ENCODE results near the gene TNFAIP3.

Gene TNFAIP3

GRCh38 chr6:137850816-137851602, 16.1 kb upstream of the TNFAIP3 start:
- Histone ChIP-seq H3K4me3 (ENCODE audit: insufficient read length, low read depth) (no peak overlapping the region), H3K27me3 (ENCODE audit: insufficient read depth, insufficient read length) (no peaks in the 10 kb centered on the region), H3K9ac (ENCODE audit: insufficient read length, low read depth) (no peak overlapping the region), H3K36me3 (ENCODE audit: insufficient read depth, insufficient read length, low read length) (no peaks in the 10 kb centered on the region), H3K9me3 (ENCODE audit: insufficient read depth, low read length) (0 out of 2 replicates have a peak, but pooled peaks cover under 1% of the 10 kb centered on the region), H3K4me1 (ENCODE audit: insufficient read depth, insufficient read length) (no peaks in the 10 kb centered on the region)
- TF ChIP-seq ZNF274 (IDR thresholded peaks at IDR 0.05; ENCODE audit: low read depth, low read length) = no peak
- TF ChIP-seq YY1 (IDR thresholded peaks at IDR 0.05; ENCODE audit: insufficient read depth, insufficient read length) = no peak
- TF ChIP-seq SUZ12 (IDR thresholded peaks at IDR 0.05; ENCODE audit: extremely low read depth, insufficient read depth, insufficient read length) = no peak
- no peak for DNase-seq (ENCODE audit: low read depth, low spot score)

DNA sequence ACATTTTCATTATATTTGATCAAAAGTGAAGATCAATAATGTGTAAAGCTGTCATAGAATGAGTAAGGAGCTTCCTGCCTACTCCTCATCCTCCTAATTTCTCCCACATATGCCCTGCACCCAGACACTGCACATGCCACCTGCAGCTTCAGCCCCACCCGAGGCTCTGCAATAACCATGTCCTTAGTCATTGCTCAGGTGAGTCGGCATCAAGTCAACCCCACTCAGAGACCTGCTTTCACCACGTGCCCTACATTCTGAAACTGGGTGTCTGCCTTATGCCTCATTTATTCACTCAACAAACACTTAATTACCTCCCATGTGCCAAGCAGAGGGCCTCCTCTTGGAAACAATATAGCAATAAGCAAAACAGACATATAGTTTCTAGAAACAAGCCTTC, 15.4 kb upstream of the TNFAIP3 start:
- TF ChIP-seq YY1 (IDR thresholded peaks at IDR 0.05; ENCODE audit: insufficient read depth, insufficient read length) (no peak), ZNF274 (IDR thresholded peaks at IDR 0.05; ENCODE audit: low read depth, low read length) (no peak), SUZ12 (IDR thresholded peaks at IDR 0.05; ENCODE audit: extremely low read depth, insufficient read depth, insufficient read length) (no peak)
- Histone ChIP-seq H3K9ac (ENCODE audit: insufficient read length, low read depth) (no peak overlapping the region), H3K4me1 (ENCODE audit: insufficient read depth, insufficient read length) (no peaks in the 10 kb centered on the region), H3K36me3 (ENCODE audit: insufficient read depth, insufficient read length, low read length) (no peaks in the 10 kb centered on the region), H3K9me3 (ENCODE audit: insufficient read depth, low read length) (no peaks in the 10 kb centered on the region), H3K27me3 (ENCODE audit: insufficient read depth, insufficient read length) (no peaks in the 10 kb centered on the region), H3K4me3 (ENCODE audit: insufficient read length, low read depth) (no peak overlapping the region)
- DNase-seq (ENCODE audit: low read depth, low spot score) = no peak

- H3K9ac ChIP-seq (ENCODE audit: insufficient read length, low read depth) = no peak overlapping the region
- TF ChIP-seq ZNF274 (IDR thresholded peaks at IDR 0.05; ENCODE audit: low read depth, low read length) (no peak), SUZ12 (IDR thresholded peaks at IDR 0.05; ENCODE audit: extremely low read depth, insufficient read depth, insufficient read length) (no peak), YY1 (IDR thresholded peaks at IDR 0.05; ENCODE audit: insufficient read depth, insufficient read length) (no peak)
These were observed 14.7 kb upstream of the TNFAIP3 start for GRCh38 chr6:137852346-137852745.

DNA sequence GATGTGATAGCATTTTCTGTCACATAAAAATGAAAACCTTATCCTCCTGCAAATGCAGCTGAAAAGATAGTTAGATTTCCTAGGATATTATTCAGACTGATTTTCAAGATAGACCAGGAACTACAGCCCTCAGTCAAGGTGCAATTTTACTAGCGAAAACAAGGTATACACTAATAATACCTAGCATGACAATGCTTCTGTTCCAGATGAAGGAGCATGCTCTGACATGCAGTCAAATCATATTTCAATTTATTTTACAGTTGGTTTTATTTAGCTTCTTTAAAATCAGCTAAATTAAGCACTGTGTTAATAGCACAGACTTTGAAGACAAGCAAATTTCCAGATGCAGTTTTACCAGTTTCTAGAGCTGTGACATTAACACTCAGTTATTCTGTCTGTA, 14.2 kb upstream of the TNFAIP3 start:
- Histone ChIP-seq H3K9ac (ENCODE audit: insufficient read length, low read depth) (no peak overlapping the region), H3K36me3 (ENCODE audit: insufficient read depth, insufficient read length, low read length) (no peaks in the 10 kb centered on the region), H3K9me3 (ENCODE audit: insufficient read depth, low read length) (no peaks in the 10 kb centered on the region), H3K4me1 (ENCODE audit: insufficient read depth, insufficient read length) (no peaks in the 10 kb centered on the region), H3K4me3 (ENCODE audit: insufficient read length, low read depth) (no peak overlapping the region), H3K27me3 (ENCODE audit: insufficient read depth, insufficient read length) (no peaks in the 10 kb centered on the region)
- TF ChIP-seq YY1 (IDR thresholded peaks at IDR 0.05; ENCODE audit: insufficient read depth, insufficient read length) (no peak), SUZ12 (IDR thresholded peaks at IDR 0.05; ENCODE audit: extremely low read depth, insufficient read depth, insufficient read length) (no peak), ZNF274 (IDR thresholded peaks at IDR 0.05; ENCODE audit: low read depth, low read length) (no peak)
- DNase-seq (ENCODE audit: low read depth, low spot score) = no peak

More at GRCh38 chr6:137852346-137852745, 14.7 kb upstream of the TNFAIP3 start:
- no peak for DNase-seq (ENCODE audit: low read depth, low spot score)
- no peaks in the 10 kb centered on the region for H3K9me3 ChIP-seq (ENCODE audit: insufficient read depth, low read length)
- no peak overlapping the region for H3K4me3 ChIP-seq (ENCODE audit: insufficient read length, low read depth)
- no peaks in the 10 kb centered on the region for H3K27me3 ChIP-seq (ENCODE audit: insufficient read depth, insufficient read length)
- H3K36me3 ChIP-seq (ENCODE audit: insufficient read depth, insufficient read length, low read length) = no peaks in the 10 kb centered on the region
- no peaks in the 10 kb centered on the region for H3K4me1 ChIP-seq (ENCODE audit: insufficient read depth, insufficient read length)

GRCh38 chr6:137853569-137854213, 13.4 kb upstream of the TNFAIP3 start:
- TF ChIP-seq SUZ12 (IDR thresholded peaks at IDR 0.05; ENCODE audit: extremely low read depth, insufficient read depth, insufficient read length) (no peak), ZNF274 (IDR thresholded peaks at IDR 0.05; ENCODE audit: low read depth, low read length) (no peak), YY1 (IDR thresholded peaks at IDR 0.05; ENCODE audit: insufficient read depth, insufficient read length) (no peak)
- no peak overlapping the region for H3K9ac ChIP-seq (ENCODE audit: insufficient read length, low read depth)
- no peak overlapping the region for H3K4me3 ChIP-seq (ENCODE audit: insufficient read length, low read depth)
- no peaks in the 10 kb centered on the region for H3K27me3 ChIP-seq (ENCODE audit: insufficient read depth, insufficient read length)
- H3K9me3 ChIP-seq (ENCODE audit: insufficient read depth, low read length) = no peaks in the 10 kb centered on the region
- DNase-seq (ENCODE audit: low read depth, low spot score) = no peak
- no peaks in the 10 kb centered on the region for H3K36me3 ChIP-seq (ENCODE audit: insufficient read depth, insufficient read length, low read length)
- no peaks in the 10 kb centered on the region for H3K4me1 ChIP-seq (ENCODE audit: insufficient read depth, insufficient read length)

GRCh38 chr6:137856138-137856898, 10.7 kb upstream of the TNFAIP3 start:
- no peaks in the 10 kb centered on the region for H3K27me3 ChIP-seq (ENCODE audit: insufficient read depth, insufficient read length)
- no peak overlapping the region for H3K9ac ChIP-seq (ENCODE audit: insufficient read length, low read depth)
- TF ChIP-seq YY1 (IDR thresholded peaks at IDR 0.05; ENCODE audit: insufficient read depth, insufficient read length) = no peak
- TF ChIP-seq SUZ12 (IDR thresholded peaks at IDR 0.05; ENCODE audit: extremely low read depth, insufficient read depth, insufficient read length) = no peak
- TF ChIP-seq ZNF274 (IDR thresholded peaks at IDR 0.05; ENCODE audit: low read depth, low read length) = no peak
- no peaks in the 10 kb centered on the region for H3K9me3 ChIP-seq (ENCODE audit: insufficient read depth, low read length)
- no peaks in the 10 kb centered on the region for H3K36me3 ChIP-seq (ENCODE audit: insufficient read depth, insufficient read length, low read length)
- DNase-seq (ENCODE audit: low read depth, low spot score) = no peak
- peaks cover 1% of the 10 kb centered on the region for H3K4me1 ChIP-seq (ENCODE audit: insufficient read depth, insufficient read length)
- H3K4me3 ChIP-seq (ENCODE audit: insufficient read length, low read depth) = no peak overlapping the region

GRCh38 chr6:137859025-137859424, 8.0 kb upstream of the TNFAIP3 start:
- Histone ChIP-seq H3K36me3 (ENCODE audit: insufficient read depth, insufficient read length, low read length) (no peaks in the 10 kb centered on the region), H3K9me3 (ENCODE audit: insufficient read depth, low read length) (no peaks in the 10 kb centered on the region)

More at GRCh38 chr6:137859025-137859424, 8.0 kb upstream of the TNFAIP3 start:
- peaks cover 6% of the 10 kb centered on the region for H3K4me1 ChIP-seq (ENCODE audit: insufficient read depth, insufficient read length)
- DNase-seq (ENCODE audit: low read depth, low spot score) = no peak
- no peak overlapping the region for H3K9ac ChIP-seq (ENCODE audit: insufficient read length, low read depth)
- no peaks in the 10 kb centered on the region for H3K27me3 ChIP-seq (ENCODE audit: insufficient read depth, insufficient read length)
- no peak for TF ChIP-seq YY1 (IDR thresholded peaks at IDR 0.05; ENCODE audit: insufficient read depth, insufficient read length)
- no peak for TF ChIP-seq SUZ12 (IDR thresholded peaks at IDR 0.05; ENCODE audit: extremely low read depth, insufficient read depth, insufficient read length)
- TF ChIP-seq ZNF274 (IDR thresholded peaks at IDR 0.05; ENCODE audit: low read depth, low read length) = no peak
- no peak overlapping the region for H3K4me3 ChIP-seq (ENCODE audit: insufficient read length, low read depth)

Data from NT2/D1 (cell line).